Stimulated activated CD8-positive, alpha-beta memory T cell treated with anti-CD3 and anti-CD28 coated beads, Interleukin-7, amount 100 ng/mL, for 4 hours (primary cell): ENCODE measurements around the gene KDM2B.
"Not testable (repeated sequence)": the region's sequence is repeated elsewhere in the genome, so short reads cannot be mapped to it uniquely, and the experiment has no call there.

ENCODE experiments used
- DNase-seq, 2 donors: peaks; one replicate each; pipeline ENCODE4 v3.0.0-alpha.2; 2020; ENCODE audit warnings: low read depth in 2 of 2

Gene KDM2B

GRCh38 chr12:121584885-121585284, 4.1 kb upstream of the KDM2B start:
- not testable (repeated sequence) for DNase-seq

DNA sequence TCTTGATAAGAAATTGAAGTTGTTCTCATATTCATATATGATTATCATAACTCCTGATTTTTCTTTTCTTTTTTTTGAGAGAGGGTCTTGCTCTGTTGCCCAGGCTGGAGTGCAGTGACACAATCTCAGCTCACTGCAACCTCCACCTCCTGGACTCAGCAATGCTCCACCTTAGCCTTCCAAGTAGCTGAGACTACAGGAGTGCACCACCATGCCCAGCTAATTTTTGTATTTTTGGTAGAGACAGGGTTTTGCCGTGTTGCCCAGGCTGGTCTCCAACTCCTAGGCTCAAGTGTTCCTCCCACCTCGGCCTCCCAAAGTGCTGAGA, 2.5 kb upstream of the KDM2B start:
- DNase-seq, result not testable (repeated sequence)

GRCh38 chr12:121582583-121583333, 1.9 kb upstream of the KDM2B start:
- no peak for DNase-seq

DNA sequence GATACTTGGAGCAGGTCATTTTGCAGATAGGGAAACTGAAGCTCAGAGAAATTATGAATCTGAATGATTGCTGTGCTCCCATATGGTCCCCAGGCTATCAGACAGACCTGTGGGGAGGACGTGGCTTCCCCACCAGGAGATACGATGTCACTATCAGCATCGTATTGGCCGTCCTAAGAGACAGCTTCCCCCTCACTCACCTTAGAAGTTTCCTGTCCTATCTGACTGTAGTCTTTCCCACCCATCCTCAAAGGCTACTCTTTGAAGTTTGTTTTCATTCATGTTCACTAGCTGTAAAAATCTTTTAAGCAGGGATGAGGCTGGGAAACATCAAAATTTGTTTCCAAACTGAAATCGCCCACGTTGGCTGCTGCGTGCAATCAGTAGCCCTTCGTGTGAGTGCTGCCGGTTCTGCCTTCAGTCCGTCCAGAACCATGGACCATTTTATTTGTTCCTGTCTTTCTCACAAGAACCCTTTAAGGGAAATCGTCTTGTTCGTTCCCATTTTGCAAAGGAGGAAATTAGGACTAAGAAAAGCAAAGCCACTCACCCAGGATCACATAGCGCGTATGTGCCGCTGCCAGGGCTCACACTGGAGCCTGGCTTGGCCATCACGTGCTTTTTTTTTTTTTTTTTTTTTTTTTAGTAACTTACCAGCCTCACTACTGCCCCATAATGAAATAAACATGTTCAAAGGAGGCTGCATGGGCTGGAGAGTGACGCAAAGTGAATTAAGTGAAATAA, 1.0 kb upstream of the KDM2B start:
- no peak for DNase-seq

- peak; percentile 48 to 63 for DNase-seq
Measured at GRCh38 chr12:121579981-121580868, 598 bp downstream of the KDM2B start.

DNA sequence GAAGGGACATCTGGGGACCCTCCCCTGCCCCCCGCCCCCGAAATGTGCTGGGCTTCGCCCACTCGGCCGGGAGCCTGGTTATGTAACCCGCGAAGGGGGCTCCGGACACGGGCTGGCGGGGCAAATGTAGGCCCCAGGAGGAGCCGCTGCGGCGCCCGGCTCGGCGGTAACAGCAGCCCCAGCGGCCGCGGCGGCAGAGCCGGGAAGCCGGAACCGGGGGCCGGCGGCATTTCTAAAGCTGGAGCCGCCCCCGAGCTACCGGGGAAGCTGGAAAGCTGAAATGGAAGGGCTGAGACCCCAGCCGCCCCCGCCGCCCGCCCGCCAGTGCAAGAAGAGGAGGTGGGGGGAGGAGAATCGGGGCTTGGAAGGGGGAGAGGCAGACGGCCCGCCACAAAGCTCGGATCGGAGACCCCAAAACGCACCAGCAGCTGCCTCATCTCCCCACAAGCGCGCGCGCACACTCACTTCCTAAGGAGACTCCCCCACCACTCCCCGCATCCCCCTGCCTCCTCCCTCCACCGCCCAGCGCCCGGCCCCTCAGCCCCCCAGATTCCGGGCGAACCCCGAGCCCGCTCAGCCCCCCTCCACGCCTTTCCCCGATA, 1.5 kb downstream of the KDM2B start:
- peak in 1 of 2 donors; percentile 46 for DNase-seq

DNA sequence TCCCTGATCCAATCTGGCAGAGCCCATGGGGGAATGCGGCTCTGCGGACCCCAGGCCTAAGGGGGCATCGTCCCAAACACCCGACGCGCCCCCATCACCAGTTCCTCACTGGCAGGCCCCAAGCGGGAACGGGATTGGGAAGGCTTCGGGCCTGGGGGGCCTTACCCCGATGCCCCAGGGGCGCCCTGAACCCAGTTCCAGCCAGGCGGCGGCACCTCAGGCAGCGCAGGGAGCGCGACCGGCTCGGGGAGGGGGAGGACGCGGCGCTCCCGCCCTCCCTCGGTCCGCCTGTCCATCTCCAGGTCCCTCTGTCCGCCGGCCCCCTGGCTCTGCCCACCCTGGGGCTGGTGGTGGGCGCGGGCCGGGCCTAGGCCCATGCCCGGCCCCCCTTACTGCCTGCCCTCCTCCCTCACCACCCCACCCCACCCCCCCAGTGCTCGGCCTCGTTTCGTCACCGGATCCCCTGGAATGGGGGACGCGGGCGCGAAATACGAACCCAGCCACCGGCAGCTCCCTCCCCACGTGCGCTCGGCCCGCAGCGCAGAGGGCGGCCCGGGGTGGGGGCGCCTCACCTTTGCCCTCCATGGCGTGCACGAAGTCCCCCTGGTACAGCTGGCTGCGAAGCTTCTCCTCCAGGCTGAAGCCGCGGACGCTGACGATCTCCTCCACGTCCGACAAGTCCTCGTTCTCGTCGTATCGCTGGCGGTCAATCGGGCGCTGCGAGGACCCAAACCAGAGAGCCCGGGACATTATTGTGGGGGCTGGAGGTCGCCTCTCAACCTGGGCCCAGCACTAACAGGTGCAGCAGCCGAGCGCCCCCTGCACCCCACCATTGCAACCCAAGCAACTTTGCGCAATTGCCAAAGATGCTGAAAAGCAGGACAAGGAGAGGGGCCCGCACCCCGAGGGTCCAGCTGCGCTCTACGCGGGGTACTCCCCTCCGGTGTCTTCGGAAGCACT, 2.3 kb downstream of the KDM2B start:
- DNase-seq, result no peak

DNA sequence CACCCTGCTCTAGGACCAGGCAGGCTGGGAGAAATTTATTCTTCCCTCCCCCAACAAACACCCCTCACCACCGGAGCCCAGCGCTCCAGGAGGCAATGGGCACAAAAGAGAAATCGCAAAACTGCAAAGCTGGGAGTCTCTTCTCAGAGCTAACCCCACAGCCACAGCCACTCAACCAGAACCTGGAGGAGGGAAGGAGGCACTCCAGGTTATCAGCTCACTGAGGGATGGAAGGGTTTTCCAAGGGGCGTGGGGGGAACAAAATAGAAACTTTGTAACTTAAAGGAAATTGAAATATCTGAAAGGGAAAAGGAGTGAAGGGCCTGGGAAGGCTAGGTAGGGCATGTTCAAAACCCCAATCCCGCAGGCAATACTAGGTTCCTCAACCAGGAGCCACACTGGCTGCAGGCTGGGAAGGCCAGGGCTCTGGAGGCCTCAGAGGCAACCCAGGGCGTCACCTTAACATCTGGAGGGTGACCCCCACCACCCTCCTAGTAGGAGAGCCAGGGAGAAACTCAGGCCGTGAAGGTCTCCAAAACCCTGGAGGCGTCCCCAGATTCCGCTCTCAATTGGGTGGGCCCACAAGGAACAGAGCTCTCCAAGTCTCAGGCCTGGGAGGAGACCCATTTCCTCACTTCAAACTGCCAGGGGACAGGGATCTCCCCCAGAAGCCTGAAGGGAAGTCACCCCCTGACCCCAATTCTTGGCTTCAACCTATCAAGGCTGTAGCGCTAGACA, 3.2 kb downstream of the KDM2B start:
- no peak for DNase-seq

GRCh38 chr12:121576851-121577391, 3.9 kb downstream of the KDM2B start:
- no peak for DNase-seq

GRCh38 chr12:121575952-121576625, 4.7 kb downstream of the KDM2B start:
- DNase-seq, result no peak

GRCh38 chr12:121575051-121575450, 5.8 kb downstream of the KDM2B start:
- DNase-seq, result no peak

DNA sequence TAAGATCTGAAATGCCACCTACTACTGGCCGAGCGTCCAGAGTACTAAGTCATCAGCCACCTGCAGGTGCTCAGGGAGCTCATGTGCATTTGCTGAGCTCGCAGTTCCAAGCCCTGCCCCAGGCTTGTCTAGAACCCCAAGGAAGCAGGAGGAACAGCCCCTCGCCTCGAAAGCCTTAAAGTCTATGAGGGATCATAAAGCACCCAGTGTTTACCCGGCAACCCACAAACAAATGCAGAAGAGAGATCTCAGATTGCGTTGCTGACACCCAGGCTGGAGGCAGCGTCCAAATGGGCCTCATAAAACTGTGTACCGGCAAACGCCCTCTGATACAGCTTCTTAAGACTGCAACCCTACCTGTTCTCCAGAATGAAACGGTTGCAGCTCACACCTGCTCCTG, 6.8 kb downstream of the KDM2B start:
- DNase-seq, result no peak

- no peak for DNase-seq
Measured at GRCh38 chr12:121571920-121572319, 8.9 kb downstream of the KDM2B start.

- no peak for DNase-seq
Measured at GRCh38 chr12:121570467-121571283, 10.1 kb downstream of the KDM2B start.

DNA sequence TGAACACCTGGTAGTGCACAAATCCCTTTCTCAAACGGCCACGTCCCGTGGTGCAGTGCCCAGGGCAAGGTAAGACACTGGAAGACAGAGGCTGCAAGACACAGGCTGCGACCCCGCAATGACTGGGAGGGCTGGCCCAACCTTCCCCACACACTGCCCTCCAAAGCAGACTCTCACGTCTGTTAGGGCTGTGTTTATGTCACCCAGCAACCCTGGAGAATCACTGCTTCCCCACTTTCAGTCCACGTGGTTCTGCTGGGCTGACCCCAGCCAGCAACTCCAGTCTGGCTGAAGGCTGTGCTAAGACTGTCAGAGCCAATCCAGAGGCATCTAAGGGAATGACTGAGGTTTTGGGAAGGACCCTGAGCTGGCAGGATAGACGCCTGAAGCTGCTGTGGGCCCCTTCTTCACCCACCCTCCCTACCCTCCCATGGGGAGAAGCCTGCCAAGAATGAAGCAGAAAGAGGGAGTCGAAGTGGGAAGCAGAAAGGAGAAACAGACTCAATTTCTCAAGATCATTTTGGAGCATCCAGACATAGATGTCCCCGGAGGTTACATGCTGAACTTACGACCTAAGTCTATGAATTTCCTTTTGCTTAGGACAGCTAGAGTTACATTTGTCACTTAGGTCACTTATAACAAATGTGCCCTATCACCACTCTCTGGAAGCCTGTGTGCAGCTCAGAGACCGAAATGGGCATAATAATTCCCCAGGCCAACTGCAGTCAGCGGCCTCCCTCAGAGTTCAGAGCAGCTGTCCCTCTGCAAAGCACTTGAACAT, 11.7 kb downstream of the KDM2B start:
- no peak for DNase-seq

GRCh38 chr12:121568518-121568917, 12.3 kb downstream of the KDM2B start:
- DNase-seq, result no peak

- DNase-seq, result no peak
Measured at GRCh38 chr12:121565076-121565475, 15.7 kb downstream of the KDM2B start.

DNA sequence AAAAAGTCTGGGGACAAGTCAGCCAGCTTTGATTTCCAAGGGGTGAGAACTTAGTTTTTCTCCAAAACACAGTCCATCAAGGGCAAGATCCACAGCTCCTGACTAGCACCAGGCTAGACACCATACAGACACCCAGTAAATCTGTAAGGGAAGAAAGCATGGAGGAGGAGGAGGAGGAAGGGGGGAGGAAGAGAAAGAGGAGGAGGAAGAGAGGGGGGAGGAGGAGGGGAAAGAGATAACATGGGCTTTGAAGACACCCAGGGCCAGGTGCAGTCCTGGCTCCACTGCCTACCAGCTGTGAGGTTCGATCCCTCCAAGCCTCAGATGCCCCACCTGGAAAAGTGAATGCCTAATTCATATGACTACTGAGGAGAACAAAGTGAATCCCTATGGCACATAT, 18.3 kb downstream of the KDM2B start:
- no peak for DNase-seq
